Measurements from ENCODE around the gene ADGRF3. TPM values are rescaled to one million over a fixed set of nuclear protein-coding genes. Genes with fewer than 3 reads are reported as not detected.

The ADGRF3 gene
- total and polyA plus RNA-seq, 2 of the 13 experiments (the other 11 are each of a cell fraction or from before 2014, with no cell fraction given) = 0.40 to 1.5 TPM

DNA sequence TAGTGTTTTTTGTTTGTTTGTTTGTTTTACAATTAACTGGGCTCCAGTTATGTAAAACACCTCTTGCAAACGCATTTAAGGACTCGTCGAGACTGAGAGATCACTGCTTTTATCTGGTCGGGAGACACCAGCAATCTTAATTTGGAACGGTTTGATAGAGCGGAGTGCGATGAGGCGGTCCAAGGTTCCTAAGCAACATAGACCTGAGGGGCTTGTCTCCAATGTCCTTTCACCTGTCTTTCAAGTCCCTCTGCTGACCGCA, 1.4 kb downstream of the ADGRF3 start (continued):
- no peak for TF ChIP-seq PTBP1 (IDR thresholded peaks at IDR 0.05; ENCODE audit: low read depth, low read length, poor library complexity, severe bottlenecking)

DNA sequence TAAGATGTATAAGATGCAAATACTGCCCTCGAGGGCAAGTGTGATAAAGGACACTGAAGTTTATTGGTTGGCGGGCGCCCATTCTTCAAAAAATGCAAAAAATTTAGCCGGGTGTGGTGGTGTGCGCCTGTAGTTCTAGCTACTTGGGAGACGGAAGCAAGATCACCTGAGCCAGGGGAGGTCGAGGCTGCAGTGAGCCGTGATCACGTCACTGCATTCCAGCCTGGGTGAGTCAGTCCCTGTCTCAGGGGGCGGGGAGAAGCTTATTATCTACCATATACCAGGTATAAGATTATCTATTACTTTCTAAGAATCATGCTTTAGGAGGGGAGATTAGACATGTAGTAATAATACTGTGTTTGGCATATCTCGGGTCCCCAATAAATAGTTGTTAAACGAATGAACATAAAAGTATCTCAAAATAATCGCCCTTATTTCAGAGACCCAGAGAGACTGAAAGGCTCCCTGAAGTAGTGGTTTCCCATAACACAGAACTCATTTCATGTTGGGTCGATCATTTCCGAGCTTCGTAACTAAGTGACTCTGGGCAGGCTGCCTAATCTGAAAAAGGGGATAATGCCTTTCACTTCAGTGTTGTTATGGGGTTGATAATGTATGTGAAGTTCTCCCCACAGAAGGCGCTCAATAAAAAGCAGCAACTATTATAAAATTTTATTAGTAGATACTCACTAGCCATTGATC, 1.9 kb downstream of the ADGRF3 start:
- Histone ChIP-seq H3K4me1 (ENCODE audit: insufficient read depth, low read length) (peaks cover 63% of the 10 kb centered on the region), H4K20me1 (ENCODE audit: insufficient read depth, low read length) (peaks cover 9% of the 10 kb centered on the region), H3K36me3 (replicated peaks in 1 of 2; ENCODE audit: control insufficient read depth in 1 of 2, insufficient read depth in 2 of 2, low read length in 2 of 2) (no peaks in the 10 kb centered on the region), H3K79me2 (ENCODE audit: insufficient read depth, low read length) (peaks cover 55% of the 10 kb centered on the region), H3K9me3 (ENCODE audit: low read length) (no peaks in the 10 kb centered on the region), H3K4me2 (ENCODE audit: low read depth, low read length) (peak overlapping the region; percentile 95), H2AFZ (ENCODE audit: low read length) (no peak overlapping the region), H3K27ac (ENCODE audit: extremely low read length, insufficient read depth, low read length) (peak overlapping the region; percentile 97), H3K4me3 (replicated peaks in 1 of 3; ENCODE audit: insufficient read depth in 1 of 3, low read depth in 2 of 3, low read length in 3 of 3) (peak overlapping the region; percentile 70 to 96 (median 91)), H3K27me3 (ENCODE audit: control insufficient read depth in 1 of 2, insufficient read depth in 2 of 2, low read length in 2 of 2) (no peaks in the 10 kb centered on the region; a peak in 1 of 5 replicates), H3K9ac (ENCODE audit: insufficient read depth, low read depth, low read length) (peak overlapping the region; percentile 98)
- CTCF ChIA-PET (ENCODE audit: low intra/inter-chr PET ratio, low total read pairs) = no interaction called here
- ATAC-seq (no peak), DNase-seq (ENCODE audit: low spot score) (peak; percentile 63), FAIRE-seq (no peak)
- BruUV-seq (replicated peaks) = no TSS peak
- intact Hi-C loops (cut with micrococcal nuclease; ENCODE audit: unreplicated experiment) = loop anchor here (5.0 kb wide), 1 partner anchor 123 kb away; no protein-coding TSS in a partner anchor
- 31% methylated on average over 17 of the region's 17 CpGs for WGBS (ENCODE audit: low lambda C conversion rate)
- in situ Hi-C loops (cut with HindIII; ENCODE audit: extremely low pct_ligation_motif_present, low pct_unique_long_range_greater_than_20kb) = loop anchor here (25.0 kb wide), 1 partner anchor 357 kb away; the partner anchor contains the start of gene KIF3C
- POLR2A ChIA-PET = interaction anchor here (1.2 to 3.1 kb wide), 10 partner anchors 8 to 113 kb away, joined by 3 to 52 read pairs (median 8); partner anchors contain the start of genes HADHA and HADHB
- TF ChIP-seq CREB1 (IDR thresholded peaks at IDR 0.05) (peak; percentile 69), CREB1 (CRISPR knock-in tag; IDR thresholded peaks at IDR 0.05) (no peak), JUND (CRISPR knock-in tag; IDR thresholded peaks at IDR 0.05) (peak; percentile 65; the same call in 1 of the 2 replicates), MBNL3 (CRISPR knock-in tag; conservative IDR thresholded peaks at IDR 0.05) (no peak), ELF3 (CRISPR knock-in tag; IDR thresholded peaks at IDR 0.05) (peak; percentile 43; the same call in 1 of the 2 replicates), KDM2A (CRISPR knock-in tag; IDR thresholded peaks at IDR 0.05; ENCODE audit: borderline replicate concordance, low read depth) (peak; percentile 19; the same call in 1 of the 2 replicates), ZNF431 (CRISPR knock-in tag; IDR thresholded peaks at IDR 0.05; ENCODE audit: borderline replicate concordance, low read depth) (no peak), PPARG (CRISPR knock-in tag; conservative IDR thresholded peaks at IDR 0.05) (0 out of 2 replicates have a peak, but pooled peaks have one; percentile 13), SSRP1 (CRISPR knock-in tag; IDR thresholded peaks at IDR 0.05) (no peak), ZC3H4 (CRISPR knock-in tag; IDR thresholded peaks at IDR 0.05; ENCODE audit: borderline replicate concordance) (0 out of 2 replicates have a peak, but pooled peaks have one; percentile 12), ZNF614 (CRISPR knock-in tag; IDR thresholded peaks at IDR 0.05; ENCODE audit: borderline replicate concordance) (no peak), ZNF598 (CRISPR knock-in tag; IDR thresholded peaks at IDR 0.05; ENCODE audit: borderline replicate concordance) (peak; percentile 58; the same call in 1 of the 2 replicates), ZNF335 (CRISPR knock-in tag; IDR thresholded peaks at IDR 0.05) (peak; percentile 21; the same call in 1 of the 2 replicates)
- TF ChIP-seq, protein P1, sequence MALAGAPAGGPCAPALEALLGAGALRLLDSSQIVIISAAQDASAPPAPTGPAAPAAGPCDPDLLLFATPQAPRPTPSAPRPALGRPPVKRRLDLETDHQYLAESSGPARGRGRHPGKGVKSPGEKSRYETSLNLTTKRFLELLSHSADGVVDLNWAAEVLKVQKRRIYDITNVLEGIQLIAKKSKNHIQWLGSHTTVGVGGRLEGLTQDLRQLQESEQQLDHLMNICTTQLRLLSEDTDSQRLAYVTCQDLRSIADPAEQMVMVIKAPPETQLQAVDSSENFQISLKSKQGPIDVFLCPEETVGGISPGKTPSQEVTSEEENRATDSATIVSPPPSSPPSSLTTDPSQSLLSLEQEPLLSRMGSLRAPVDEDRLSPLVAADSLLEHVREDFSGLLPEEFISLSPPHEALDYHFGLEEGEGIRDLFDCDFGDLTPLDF (CRISPR knock-in tag; IDR thresholded peaks at IDR 0.05) = 0 out of 2 replicates have a peak, but pooled peaks have one; percentile 16
- TF ChIP-seq, protein P2, sequence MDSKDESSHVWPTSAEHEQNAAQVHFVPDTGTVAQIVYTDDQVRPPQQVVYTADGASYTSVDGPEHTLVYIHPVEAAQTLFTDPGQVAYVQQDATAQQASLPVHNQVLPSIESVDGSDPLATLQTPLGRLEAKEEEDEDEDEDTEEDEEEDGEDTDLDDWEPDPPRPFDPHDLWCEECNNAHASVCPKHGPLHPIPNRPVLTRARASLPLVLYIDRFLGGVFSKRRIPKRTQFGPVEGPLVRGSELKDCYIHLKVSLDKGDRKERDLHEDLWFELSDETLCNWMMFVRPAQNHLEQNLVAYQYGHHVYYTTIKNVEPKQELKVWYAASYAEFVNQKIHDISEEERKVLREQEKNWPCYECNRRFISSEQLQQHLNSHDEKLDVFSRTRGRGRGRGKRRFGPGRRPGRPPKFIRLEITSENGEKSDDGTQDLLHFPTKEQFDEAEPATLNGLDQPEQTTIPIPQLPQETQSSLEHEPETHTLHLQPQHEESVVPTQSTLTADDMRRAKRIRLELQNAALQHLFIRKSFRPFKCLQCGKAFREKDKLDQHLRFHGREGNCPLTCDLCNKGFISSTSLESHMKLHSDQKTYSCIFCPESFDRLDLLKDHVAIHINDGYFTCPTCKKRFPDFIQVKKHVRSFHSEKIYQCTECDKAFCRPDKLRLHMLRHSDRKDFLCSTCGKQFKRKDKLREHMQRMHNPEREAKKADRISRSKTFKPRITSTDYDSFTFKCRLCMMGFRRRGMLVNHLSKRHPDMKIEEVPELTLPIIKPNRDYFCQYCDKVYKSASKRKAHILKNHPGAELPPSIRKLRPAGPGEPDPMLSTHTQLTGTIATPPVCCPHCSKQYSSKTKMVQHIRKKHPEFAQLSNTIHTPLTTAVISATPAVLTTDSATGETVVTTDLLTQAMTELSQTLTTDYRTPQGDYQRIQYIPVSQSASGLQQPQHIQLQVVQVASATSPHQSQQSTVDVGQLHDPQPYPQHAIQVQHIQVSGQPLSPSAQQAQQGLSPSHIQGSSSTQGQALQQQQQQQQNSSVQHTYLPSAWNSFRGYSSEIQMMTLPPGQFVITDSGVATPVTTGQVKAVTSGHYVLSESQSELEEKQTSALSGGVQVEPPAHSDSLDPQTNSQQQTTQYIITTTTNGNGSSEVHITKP (CRISPR knock-in tag; IDR thresholded peaks at IDR 0.05; ENCODE audit: low read depth) = no peak
- TF ChIP-seq, protein P3, sequence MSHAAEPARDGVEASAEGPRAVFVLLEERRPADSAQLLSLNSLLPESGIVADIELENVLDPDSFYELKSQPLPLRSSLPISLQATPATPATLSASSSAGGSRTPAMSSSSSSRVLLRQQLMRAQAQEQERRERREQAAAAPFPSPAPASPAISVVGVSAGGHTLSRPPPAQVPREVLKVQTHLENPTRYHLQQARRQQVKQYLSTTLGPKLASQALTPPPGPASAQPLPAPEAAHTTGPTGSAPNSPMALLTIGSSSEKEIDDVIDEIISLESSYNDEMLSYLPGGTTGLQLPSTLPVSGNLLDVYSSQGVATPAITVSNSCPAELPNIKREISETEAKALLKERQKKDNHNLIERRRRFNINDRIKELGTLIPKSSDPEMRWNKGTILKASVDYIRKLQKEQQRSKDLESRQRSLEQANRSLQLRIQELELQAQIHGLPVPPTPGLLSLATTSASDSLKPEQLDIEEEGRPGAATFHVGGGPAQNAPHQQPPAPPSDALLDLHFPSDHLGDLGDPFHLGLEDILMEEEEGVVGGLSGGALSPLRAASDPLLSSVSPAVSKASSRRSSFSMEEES (CRISPR knock-in tag; IDR thresholded peaks at IDR 0.05) = no peak
